Measurements from ENCODE around the gene HOXA5. TPM values are rescaled to one million over a fixed set of nuclear protein-coding genes. Genes with fewer than 3 reads are reported as not detected.

Gene HOXA5
- total RNA-seq, 1 experiment from 2014 or later, result 6.7 TPM

GRCh38 chr7:27139334-27140125 is 4.0 kb downstream of the HOXA5 start:
- ChIA-PET POLR2A (no interaction called here), CTCF (no interaction called here), RAD21 (ENCODE audit: low non-redundant PET in 1 of 2, low total read pairs in 2 of 2, uncharacterized antibody in 2 of 2, unreplicated experiment in 2 of 2) (no interaction called here)
- Histone ChIP-seq H3K79me2 (ENCODE audit: insufficient read depth, low read length) (no peaks in the 10 kb centered on the region), H3K4me2 (ENCODE audit: low read length) (no peak overlapping the region), H3K9me2 (ENCODE audit: insufficient read depth) (no peaks in the 10 kb centered on the region), H2AFZ (ENCODE audit: low read depth, low read length, poor library complexity, severe bottlenecking) (no peak overlapping the region), H3K4me3 (replicated peaks in 1 of 2; ENCODE audit: low read depth in 1 of 2, low read length in 2 of 2) (no peak overlapping the region), H3K9me3 (ENCODE audit: control insufficient read depth in 1 of 2, insufficient read depth in 1 of 2, low read depth in 1 of 2, low read length in 2 of 2) (no peaks in the 10 kb centered on the region), H3K27ac (ENCODE audit: low read depth, low read length) (no peak overlapping the region), H3K36me3 (ENCODE audit: control insufficient read depth in 1 of 2, insufficient read depth in 2 of 2, low read length in 2 of 2) (peaks cover 3 to 7% of the 10 kb centered on the region in 2 experiments; a peak in 2 of 4 replicates), H4K20me1 (ENCODE audit: insufficient read depth) (no peaks in the 10 kb centered on the region), H3K27me3 (ENCODE audit: insufficient read depth, low read length) (no peaks in the 10 kb centered on the region), H3K9ac (ENCODE audit: low read length) (no peak overlapping the region), H3K4me1 (ENCODE audit: control insufficient read depth in 1 of 2, insufficient read depth in 2 of 2, low read length in 2 of 2) (peaks cover 23 to 39% of the 10 kb centered on the region in 2 experiments)
- TF ChIP-seq ZFX (IDR thresholded peaks at IDR 0.05) (no peak), RAD21 (IDR thresholded peaks at IDR 0.05; ENCODE audit: low read depth) (no peak), EGR1 (IDR thresholded peaks at IDR 0.05; ENCODE audit: low read depth) (no peak), CBX3 (IDR thresholded peaks at IDR 0.05; ENCODE audit: low read depth) (no peak), MAX (IDR thresholded peaks at IDR 0.05) (no peak), POLR2A (IDR thresholded peaks at IDR 0.05; ENCODE audit: borderline replicate concordance, extremely low read depth, insufficient read depth, insufficient read length) (no peak), CEBPB (IDR thresholded peaks at IDR 0.05; ENCODE audit: low read depth) (no peak), EZH2phosphoT487 (IDR thresholded peaks at IDR 0.05; ENCODE audit: borderline replicate concordance) (no peak), POLR2AphosphoS5 (IDR thresholded peaks at IDR 0.05; ENCODE audit: low read depth, low read length) (no peak), SIN3A (IDR thresholded peaks at IDR 0.05; ENCODE audit: low read depth) (no peak), YY1 (IDR thresholded peaks at IDR 0.05; ENCODE audit: extremely low read depth, insufficient replicate concordance, low read depth, low read length) (no peak), CTCF (IDR thresholded peaks at IDR 0.05 in 2 of 3, conservative IDR thresholded peaks at IDR 0.05 in 1 of 3; ENCODE audit: borderline replicate concordance in 1 of 3, insufficient read depth in 1 of 3, low read depth in 2 of 3, low read length in 2 of 3) (no peak), ELF1 (IDR thresholded peaks at IDR 0.05; ENCODE audit: borderline replicate concordance, low read depth) (no peak), ZBTB33 (IDR thresholded peaks at IDR 0.05; ENCODE audit: extremely low read depth, insufficient replicate concordance, low read length) (no peak), SP1 (IDR thresholded peaks at IDR 0.05; ENCODE audit: low read depth) (no peak), TCF7L2 (IDR thresholded peaks at IDR 0.05; ENCODE audit: borderline replicate concordance, extremely low read depth, insufficient read depth, insufficient read length) (no peak), ATF3 (IDR thresholded peaks at IDR 0.05) (no peak)
- intact Hi-C loops (cut with micrococcal nuclease), result no loop called here
- BruUV-seq (replicated peaks), result no TSS peak
- ATAC-seq (no peak), DNase-seq (ENCODE audit: low read depth, low spot score) (no peak)
